Measurements from ENCODE around the gene G6PC3.

DNA sequence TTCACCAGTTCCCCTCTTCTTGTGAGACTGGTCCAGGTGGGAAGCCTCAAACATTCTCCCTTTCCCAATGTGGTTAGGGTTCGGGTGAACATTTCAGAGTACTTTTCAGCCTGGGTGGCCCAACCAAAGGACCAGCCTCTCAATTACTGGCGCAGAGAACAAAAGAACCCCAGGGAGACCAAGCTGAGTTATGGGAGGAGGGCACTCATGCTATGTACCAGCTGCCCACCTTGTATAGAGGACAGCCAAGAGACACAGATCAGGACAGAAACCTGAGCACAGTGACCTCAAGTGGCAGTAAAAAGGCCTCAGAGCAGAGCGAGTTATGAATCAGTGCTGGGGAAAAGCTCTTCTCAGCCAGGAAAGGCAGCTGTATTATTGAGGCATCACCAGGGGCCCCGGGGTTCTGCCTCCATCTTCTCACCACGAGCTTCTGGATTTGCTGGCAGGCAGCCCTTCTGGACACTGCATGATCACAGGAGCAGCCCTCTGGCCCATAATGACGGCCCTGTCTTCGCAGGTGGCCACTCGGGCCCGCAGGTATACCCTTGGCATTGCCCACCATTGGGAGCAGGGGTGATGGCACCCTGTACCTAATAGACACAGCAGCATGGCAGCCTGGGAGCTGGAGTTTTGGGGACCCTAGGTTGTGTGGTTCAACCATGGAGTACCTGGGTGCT lies 3.8 kb downstream of the G6PC3 start:
- TF ChIP-seq, protein P1, sequence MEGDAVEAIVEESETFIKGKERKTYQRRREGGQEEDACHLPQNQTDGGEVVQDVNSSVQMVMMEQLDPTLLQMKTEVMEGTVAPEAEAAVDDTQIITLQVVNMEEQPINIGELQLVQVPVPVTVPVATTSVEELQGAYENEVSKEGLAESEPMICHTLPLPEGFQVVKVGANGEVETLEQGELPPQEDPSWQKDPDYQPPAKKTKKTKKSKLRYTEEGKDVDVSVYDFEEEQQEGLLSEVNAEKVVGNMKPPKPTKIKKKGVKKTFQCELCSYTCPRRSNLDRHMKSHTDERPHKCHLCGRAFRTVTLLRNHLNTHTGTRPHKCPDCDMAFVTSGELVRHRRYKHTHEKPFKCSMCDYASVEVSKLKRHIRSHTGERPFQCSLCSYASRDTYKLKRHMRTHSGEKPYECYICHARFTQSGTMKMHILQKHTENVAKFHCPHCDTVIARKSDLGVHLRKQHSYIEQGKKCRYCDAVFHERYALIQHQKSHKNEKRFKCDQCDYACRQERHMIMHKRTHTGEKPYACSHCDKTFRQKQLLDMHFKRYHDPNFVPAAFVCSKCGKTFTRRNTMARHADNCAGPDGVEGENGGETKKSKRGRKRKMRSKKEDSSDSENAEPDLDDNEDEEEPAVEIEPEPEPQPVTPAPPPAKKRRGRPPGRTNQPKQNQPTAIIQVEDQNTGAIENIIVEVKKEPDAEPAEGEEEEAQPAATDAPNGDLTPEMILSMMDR (IDR thresholded peaks at IDR 0.05): no peak
- no peak for TF ChIP-seq EP300 (IDR thresholded peaks at IDR 0.05; ENCODE audit: borderline replicate concordance in 1 of 2, low read depth in 1 of 2, low read length in 1 of 2)
- TF ChIP-seq CHD2 (IDR thresholded peaks at IDR 0.05; ENCODE audit: low read length, partially characterized antibody): no peak
- TF ChIP-seq, protein P2, sequence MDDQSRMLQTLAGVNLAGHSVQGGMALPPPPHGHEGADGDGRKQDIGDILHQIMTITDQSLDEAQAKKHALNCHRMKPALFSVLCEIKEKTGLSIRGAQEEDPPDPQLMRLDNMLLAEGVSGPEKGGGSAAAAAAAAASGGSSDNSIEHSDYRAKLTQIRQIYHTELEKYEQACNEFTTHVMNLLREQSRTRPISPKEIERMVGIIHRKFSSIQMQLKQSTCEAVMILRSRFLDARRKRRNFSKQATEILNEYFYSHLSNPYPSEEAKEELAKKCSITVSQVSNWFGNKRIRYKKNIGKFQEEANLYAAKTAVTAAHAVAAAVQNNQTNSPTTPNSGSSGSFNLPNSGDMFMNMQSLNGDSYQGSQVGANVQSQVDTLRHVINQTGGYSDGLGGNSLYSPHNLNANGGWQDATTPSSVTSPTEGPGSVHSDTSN (IDR thresholded peaks at IDR 0.05): no peak
- no peak for TF ChIP-seq FOXM1 (IDR thresholded peaks at IDR 0.05; ENCODE audit: low read depth)
- TF ChIP-seq NFIC (IDR thresholded peaks at IDR 0.05; ENCODE audit: borderline replicate concordance): no peak
- no peak for TF ChIP-seq TEAD4 (IDR thresholded peaks at IDR 0.05; ENCODE audit: borderline replicate concordance, insufficient read depth)
- no peak for TF ChIP-seq FOSL2 (IDR thresholded peaks at IDR 0.05; ENCODE audit: borderline replicate concordance, low read depth)
- TF ChIP-seq, protein P3, sequence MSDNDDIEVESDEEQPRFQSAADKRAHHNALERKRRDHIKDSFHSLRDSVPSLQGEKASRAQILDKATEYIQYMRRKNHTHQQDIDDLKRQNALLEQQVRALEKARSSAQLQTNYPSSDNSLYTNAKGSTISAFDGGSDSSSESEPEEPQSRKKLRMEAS (IDR thresholded peaks at IDR 0.05; ENCODE audit: low read depth): no peak
- no peak for TF ChIP-seq POLR2AphosphoS5 (IDR thresholded peaks at IDR 0.05; ENCODE audit: low read depth, low read length)
- TF ChIP-seq GABPA (IDR thresholded peaks at IDR 0.05; ENCODE audit: low read depth): no peak
- TF ChIP-seq, protein P4, sequence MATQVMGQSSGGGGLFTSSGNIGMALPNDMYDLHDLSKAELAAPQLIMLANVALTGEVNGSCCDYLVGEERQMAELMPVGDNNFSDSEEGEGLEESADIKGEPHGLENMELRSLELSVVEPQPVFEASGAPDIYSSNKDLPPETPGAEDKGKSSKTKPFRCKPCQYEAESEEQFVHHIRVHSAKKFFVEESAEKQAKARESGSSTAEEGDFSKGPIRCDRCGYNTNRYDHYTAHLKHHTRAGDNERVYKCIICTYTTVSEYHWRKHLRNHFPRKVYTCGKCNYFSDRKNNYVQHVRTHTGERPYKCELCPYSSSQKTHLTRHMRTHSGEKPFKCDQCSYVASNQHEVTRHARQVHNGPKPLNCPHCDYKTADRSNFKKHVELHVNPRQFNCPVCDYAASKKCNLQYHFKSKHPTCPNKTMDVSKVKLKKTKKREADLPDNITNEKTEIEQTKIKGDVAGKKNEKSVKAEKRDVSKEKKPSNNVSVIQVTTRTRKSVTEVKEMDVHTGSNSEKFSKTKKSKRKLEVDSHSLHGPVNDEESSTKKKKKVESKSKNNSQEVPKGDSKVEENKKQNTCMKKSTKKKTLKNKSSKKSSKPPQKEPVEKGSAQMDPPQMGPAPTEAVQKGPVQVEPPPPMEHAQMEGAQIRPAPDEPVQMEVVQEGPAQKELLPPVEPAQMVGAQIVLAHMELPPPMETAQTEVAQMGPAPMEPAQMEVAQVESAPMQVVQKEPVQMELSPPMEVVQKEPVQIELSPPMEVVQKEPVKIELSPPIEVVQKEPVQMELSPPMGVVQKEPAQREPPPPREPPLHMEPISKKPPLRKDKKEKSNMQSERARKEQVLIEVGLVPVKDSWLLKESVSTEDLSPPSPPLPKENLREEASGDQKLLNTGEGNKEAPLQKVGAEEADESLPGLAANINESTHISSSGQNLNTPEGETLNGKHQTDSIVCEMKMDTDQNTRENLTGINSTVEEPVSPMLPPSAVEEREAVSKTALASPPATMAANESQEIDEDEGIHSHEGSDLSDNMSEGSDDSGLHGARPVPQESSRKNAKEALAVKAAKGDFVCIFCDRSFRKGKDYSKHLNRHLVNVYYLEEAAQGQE (IDR thresholded peaks at IDR 0.05; ENCODE audit: low read depth, low read length): no peak
- no peak for TF ChIP-seq TCF12 (IDR thresholded peaks at IDR 0.05)
